Measurements from ENCODE around the gene UPP2.

Gene UPP2

DNA sequence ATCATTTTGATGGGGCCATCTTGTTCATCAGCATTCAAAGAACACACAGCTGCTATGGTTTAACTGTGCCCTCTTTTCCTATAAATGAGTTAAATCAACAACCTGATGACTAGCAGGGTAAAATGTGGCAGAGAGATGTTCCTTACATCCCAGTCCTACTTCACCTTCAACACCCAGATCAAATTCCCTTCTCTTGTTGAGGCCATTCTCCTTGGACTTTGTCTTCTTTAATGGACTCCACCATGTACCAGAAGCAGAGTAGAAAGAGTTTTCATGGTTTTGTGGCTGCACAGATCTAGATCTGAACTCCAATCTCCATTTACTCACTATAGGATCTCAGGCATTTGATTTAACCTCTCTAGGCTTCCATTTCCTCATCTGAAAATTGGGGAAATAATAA is 6.4 kb upstream of the UPP2 start:
- no peak for DNase-seq (ENCODE audit: low spot score)
- TF ChIP-seq, protein P1, sequence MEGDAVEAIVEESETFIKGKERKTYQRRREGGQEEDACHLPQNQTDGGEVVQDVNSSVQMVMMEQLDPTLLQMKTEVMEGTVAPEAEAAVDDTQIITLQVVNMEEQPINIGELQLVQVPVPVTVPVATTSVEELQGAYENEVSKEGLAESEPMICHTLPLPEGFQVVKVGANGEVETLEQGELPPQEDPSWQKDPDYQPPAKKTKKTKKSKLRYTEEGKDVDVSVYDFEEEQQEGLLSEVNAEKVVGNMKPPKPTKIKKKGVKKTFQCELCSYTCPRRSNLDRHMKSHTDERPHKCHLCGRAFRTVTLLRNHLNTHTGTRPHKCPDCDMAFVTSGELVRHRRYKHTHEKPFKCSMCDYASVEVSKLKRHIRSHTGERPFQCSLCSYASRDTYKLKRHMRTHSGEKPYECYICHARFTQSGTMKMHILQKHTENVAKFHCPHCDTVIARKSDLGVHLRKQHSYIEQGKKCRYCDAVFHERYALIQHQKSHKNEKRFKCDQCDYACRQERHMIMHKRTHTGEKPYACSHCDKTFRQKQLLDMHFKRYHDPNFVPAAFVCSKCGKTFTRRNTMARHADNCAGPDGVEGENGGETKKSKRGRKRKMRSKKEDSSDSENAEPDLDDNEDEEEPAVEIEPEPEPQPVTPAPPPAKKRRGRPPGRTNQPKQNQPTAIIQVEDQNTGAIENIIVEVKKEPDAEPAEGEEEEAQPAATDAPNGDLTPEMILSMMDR (IDR thresholded peaks at IDR 0.05; ENCODE audit: extremely low read depth, missing control alignments) = no peak

DNA sequence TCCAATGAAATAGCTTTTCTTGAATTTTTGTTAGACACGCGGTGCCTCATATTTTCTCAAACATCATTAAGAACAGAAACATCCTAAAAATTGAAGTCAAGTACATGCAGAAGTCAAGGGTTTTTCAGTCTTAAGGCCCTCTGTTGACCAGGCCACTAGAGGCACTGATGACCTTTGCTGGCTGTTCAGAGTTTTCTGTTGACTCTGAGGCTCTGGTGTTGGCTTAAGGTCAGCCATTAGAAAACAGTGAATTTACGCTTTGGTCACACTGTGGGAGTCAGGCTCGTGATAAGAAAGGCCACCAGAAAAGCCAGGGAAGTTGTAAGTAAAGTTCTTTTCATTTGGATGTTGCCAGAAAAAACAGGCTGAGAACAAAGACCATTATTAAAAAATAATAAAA is 5.8 kb upstream of the UPP2 start:
- TF ChIP-seq, protein P1 (IDR thresholded peaks at IDR 0.05; ENCODE audit: extremely low read depth, missing control alignments) = no peak
- DNase-seq (ENCODE audit: low spot score) = no peak

DNA sequence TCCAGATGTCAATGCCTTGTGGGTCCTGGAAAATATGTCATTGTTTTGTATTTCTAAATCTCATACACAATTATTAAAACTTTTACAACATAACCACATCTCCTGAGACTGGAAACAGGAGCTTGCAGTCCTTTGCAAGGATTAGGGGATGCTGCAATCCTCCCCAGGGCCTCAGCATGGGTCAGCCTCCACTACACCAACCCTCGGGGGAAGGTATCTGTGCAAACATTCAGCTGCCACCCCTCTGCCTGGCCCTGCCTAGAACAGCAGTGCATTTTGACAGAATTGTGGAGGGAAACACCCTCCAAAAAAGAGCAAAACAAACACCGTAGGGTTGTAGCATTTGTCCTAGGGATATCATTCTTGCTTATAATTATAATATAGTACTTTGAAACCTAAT is 4.2 kb upstream of the UPP2 start:
- DNase-seq (ENCODE audit: low spot score) = no peak
- TF ChIP-seq, protein P1 (IDR thresholded peaks at IDR 0.05; ENCODE audit: extremely low read depth, missing control alignments) = no peak

DNA sequence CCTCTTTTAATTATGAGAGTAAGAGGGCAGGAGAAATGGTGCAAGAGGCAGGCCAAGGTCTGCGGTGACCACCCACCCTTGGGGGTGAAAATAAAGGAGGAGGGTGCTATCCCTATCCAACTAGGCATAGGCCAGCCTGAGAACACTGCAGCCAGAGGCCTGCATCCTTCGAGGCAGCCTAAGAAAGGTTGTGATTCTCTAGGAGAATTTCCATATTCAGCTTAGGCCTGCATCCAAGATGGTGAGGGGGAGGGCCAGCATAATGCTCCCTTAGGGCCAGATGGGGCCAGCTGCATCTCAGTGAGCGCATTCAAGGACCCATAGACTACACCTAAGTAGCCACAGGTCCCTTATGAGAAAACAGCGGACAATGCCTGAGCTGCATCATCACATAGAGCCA is 3.5 kb upstream of the UPP2 start:
- no peak for DNase-seq (ENCODE audit: low spot score)
- TF ChIP-seq, protein P1 (IDR thresholded peaks at IDR 0.05; ENCODE audit: extremely low read depth, missing control alignments) = no peak

DNA sequence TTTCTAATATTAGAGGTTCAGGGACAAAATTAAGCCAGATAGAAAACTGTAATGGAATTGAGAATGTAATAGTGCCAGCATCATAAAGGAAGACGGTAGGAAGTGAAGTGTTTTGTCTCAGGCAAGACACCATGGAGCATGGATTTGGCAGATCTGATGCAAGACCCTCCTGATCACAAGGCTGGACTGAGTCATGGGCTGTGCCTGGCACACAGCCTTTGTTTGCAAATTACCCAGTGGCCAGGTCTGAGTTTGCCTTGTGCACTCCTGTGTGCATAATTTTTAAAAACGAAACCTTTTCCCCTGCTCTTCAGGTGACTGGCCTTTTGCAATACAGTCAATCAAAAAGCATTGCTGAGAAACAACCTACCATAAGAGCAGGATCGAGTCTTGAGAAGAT is 2.0 kb upstream of the UPP2 start:
- TF ChIP-seq, protein P1 (IDR thresholded peaks at IDR 0.05; ENCODE audit: extremely low read depth, missing control alignments) = no peak
- no peak for DNase-seq (ENCODE audit: low spot score)

DNA sequence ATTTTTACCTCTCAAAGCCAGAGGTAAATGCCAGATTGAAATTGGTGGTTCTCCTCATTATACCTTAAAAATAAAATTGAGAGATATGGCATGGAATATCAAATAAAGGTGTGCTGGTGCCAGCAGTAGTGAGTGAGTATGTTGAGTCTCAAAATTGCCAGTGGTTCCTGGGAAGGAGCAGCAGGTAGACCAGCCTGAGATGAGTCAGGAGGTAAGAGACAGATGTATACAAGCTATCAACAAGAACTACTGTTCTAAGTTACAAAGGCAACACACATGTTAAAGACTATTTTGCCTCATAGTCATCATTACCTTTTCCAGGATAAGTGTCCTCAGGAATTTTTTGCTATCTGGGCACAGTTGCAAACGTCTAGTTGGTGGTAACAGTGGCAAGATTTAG is 1.3 kb upstream of the UPP2 start:
- TF ChIP-seq, protein P1 (IDR thresholded peaks at IDR 0.05; ENCODE audit: extremely low read depth, missing control alignments) = no peak
- no peak for DNase-seq (ENCODE audit: low spot score)

DNA sequence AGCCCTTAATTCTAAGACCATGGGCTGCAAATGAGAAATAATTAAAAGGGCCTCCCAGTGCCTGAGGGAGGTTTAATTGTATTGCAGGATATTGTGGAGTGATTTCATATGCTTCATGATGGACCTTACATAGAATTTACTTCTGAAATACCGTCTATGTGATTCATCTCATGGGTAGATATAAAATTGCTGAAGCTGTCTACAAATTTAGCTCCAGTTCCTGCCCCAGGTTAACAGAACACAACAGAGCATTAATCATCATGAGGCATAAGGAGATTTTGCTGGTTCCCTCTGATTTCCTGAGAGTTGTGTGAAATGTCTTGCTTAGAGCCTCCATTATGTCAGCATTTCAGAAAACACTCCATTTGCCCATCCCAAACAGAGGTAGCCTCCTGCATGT is 770 bp downstream of the UPP2 start:
- TF ChIP-seq, protein P1 (IDR thresholded peaks at IDR 0.05; ENCODE audit: extremely low read depth, missing control alignments) = no peak
- no peak for DNase-seq (ENCODE audit: low spot score)
